Measurements from ENCODE around the gene ZXDC.

DNA sequence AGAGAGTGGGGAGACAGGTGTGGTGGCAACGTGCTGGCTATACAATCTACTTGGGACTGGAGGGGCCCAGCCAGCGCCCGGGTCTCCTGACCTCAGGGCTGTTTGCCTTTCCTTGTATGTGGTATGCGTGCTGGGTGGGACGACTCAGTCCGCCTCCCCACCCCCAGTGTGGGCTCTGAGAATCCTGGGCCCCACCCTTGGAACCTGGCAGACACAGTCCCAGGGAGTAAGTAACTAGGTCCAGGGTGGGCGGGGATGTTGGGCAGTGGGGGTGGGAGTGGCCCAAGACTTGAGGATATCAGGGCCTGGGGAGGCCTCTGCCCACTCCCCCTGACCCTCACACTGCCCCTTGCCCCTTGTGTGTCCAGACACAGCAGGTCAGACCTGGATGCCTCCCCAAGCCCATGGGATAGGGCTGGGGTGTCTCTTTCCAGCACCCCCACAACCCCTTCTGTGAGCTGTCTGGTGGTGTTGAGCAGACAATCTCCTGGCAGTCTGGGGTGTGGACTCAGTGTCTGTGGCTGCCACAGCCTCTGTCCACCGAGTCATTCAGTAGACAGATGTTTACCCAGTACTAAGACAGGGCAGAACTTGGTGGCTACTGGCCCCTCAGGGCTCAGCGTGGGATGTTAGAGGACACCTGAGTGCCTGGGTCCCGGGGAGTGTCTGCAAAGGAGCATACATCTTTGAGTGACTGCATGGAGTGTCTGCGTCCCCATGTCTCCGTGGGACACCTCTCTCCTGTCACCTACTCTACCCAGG is 49.6 kb upstream of the ZXDC start:
- no peak for TF ChIP-seq CTCF (conservative IDR thresholded peaks at IDR 0.05)
- TF ChIP-seq EZH2 (IDR thresholded peaks at IDR 0.05; ENCODE audit: low read depth): no peak

All from PC-9 (cell line).